Measurements from ENCODE around the gene RAB10. TPM values are rescaled to one million over a fixed set of nuclear protein-coding genes. Genes with fewer than 3 reads are reported as not detected.
"Not testable (repeated sequence)": the region's sequence is repeated elsewhere in the genome, so short reads cannot be mapped to it uniquely, and the experiment has no call there.

The RAB10 gene
- total RNA-seq, 2 donors from 2014 or later = 73.9 to 80.8 TPM

GRCh38 chr2:26077291-26077690, 43.4 kb downstream of the RAB10 start:
- Histone ChIP-seq H3K27ac (no peak overlapping the region), H3K4me3 (no peak overlapping the region), H3K27me3 (replicated peaks; ENCODE audit: insufficient read depth) (no peaks in the 10 kb centered on the region), H3K36me3 (no peaks in the 10 kb centered on the region), H3K9me3 (no peaks in the 10 kb centered on the region), H3K4me1 (ENCODE audit: control insufficient read depth in 1 of 2, low read depth in 2 of 2) (peaks cover 7 to 9% of the 10 kb centered on the region in 2 donors)
- no peak for ATAC-seq (ENCODE audit: insufficient number of reproducible peaks, low FRiP score, low read depth)
- DNase-seq (ENCODE audit: low spot score) = no peak
- no peak for TF ChIP-seq CTCF (IDR thresholded peaks at IDR 0.05)

- no peak for ATAC-seq (ENCODE audit: insufficient number of reproducible peaks, low FRiP score, low read depth)
- no peaks in the 10 kb centered on the region for H3K9me3 ChIP-seq
- DNase-seq (ENCODE audit: low spot score) = no peak
- no peaks in the 10 kb centered on the region for H3K4me1 ChIP-seq (ENCODE audit: control insufficient read depth in 1 of 2, low read depth in 2 of 2)
- no peak overlapping the region for H3K4me3 ChIP-seq
- H3K27me3 ChIP-seq (replicated peaks; ENCODE audit: insufficient read depth) = no peaks in the 10 kb centered on the region
- no peaks in the 10 kb centered on the region for H3K36me3 ChIP-seq
- H3K27ac ChIP-seq = no peak overlapping the region
- no peak for TF ChIP-seq CTCF (IDR thresholded peaks at IDR 0.05)
Observed at GRCh38 chr2:26078939-26079338, 45.1 kb downstream of the RAB10 start.

- no peaks in the 10 kb centered on the region for H3K9me3 ChIP-seq
- H3K27me3 ChIP-seq (replicated peaks; ENCODE audit: insufficient read depth) = no peaks in the 10 kb centered on the region
- DNase-seq (ENCODE audit: low spot score) (no peak), ATAC-seq (ENCODE audit: insufficient number of reproducible peaks, low FRiP score, low read depth) (no peak)
- TF ChIP-seq CTCF (IDR thresholded peaks at IDR 0.05) = no peak
- no peak overlapping the region for H3K27ac ChIP-seq
- no peaks in the 10 kb centered on the region for H3K4me1 ChIP-seq (ENCODE audit: control insufficient read depth in 1 of 2, low read depth in 2 of 2)
- H3K4me3 ChIP-seq = no peak overlapping the region
- no peaks in the 10 kb centered on the region for H3K36me3 ChIP-seq
Observed at GRCh38 chr2:26080356-26080755, 46.5 kb downstream of the RAB10 start.

GRCh38 chr2:26080925-26081324, 47.0 kb downstream of the RAB10 start:
- not testable (repeated sequence) for DNase-seq (ENCODE audit: low spot score); H3K27ac ChIP-seq; ATAC-seq (ENCODE audit: insufficient number of reproducible peaks, low FRiP score, low read depth)

GRCh38 chr2:26081556-26081955, 47.7 kb downstream of the RAB10 start:
- ATAC-seq (ENCODE audit: insufficient number of reproducible peaks, low FRiP score, low read depth) = no peak
- Histone ChIP-seq H3K36me3 (no peaks in the 10 kb centered on the region), H3K27ac (no peak overlapping the region), H3K9me3 (no peaks in the 10 kb centered on the region), H3K27me3 (replicated peaks; ENCODE audit: insufficient read depth) (no peaks in the 10 kb centered on the region), H3K4me3 (no peak overlapping the region), H3K4me1 (ENCODE audit: control insufficient read depth in 1 of 2, low read depth in 2 of 2) (no peaks in the 10 kb centered on the region)
- DNase-seq (ENCODE audit: low spot score) = no peak
- TF ChIP-seq CTCF (IDR thresholded peaks at IDR 0.05) = no peak

More at GRCh38 chr2:26080925-26081324, 47.0 kb downstream of the RAB10 start:
- not testable (repeated sequence) for H3K36me3 ChIP-seq; H3K27me3 ChIP-seq (replicated peaks; ENCODE audit: insufficient read depth); H3K4me1 ChIP-seq (ENCODE audit: control insufficient read depth in 1 of 2, low read depth in 2 of 2); H3K4me3 ChIP-seq; H3K9me3 ChIP-seq

GRCh38 chr2:26086155-26086637, 52.3 kb downstream of the RAB10 start:
- TF ChIP-seq CTCF (IDR thresholded peaks at IDR 0.05) = no peak
- DNase-seq (ENCODE audit: low spot score) (no peak), ATAC-seq (ENCODE audit: insufficient number of reproducible peaks, low FRiP score, low read depth) (no peak)
- H3K4me3 ChIP-seq = no peak overlapping the region
- peaks cover 0 to 24% of the 10 kb centered on the region in 2 donors for H3K4me1 ChIP-seq (ENCODE audit: control insufficient read depth in 1 of 2, low read depth in 2 of 2)
- no peaks in the 10 kb centered on the region for H3K9me3 ChIP-seq
- no peaks in the 10 kb centered on the region for H3K36me3 ChIP-seq
- no peak overlapping the region for H3K27ac ChIP-seq
- no peaks in the 10 kb centered on the region for H3K27me3 ChIP-seq (replicated peaks; ENCODE audit: insufficient read depth)
